Esophagus muscularis mucosa (tissue), 4 donors: ENCODE data around the gene NAP1L5. TPM values are rescaled to one million over a fixed set of nuclear protein-coding genes. Genes with fewer than 3 reads are reported as not detected.

Source experiments
- DNase-seq: peaks from one replicate; pipeline ENCODE4 v3.0.0-alpha.2; 2017; ENCODE audit errors: extremely low spot score
- H3K27ac ChIP-seq, 4 donors: fragments of 200-600 bp; sonication (generic); replicated peaks in 1 of 4; 1 replicate in 3 of 4; 2 replicates in 1 of 4; pipeline ENCODE4 v1.5.1; 2016 to 2019; ENCODE audit warnings: mild to moderate bottlenecking in 1 of 4
- H3K27me3 ChIP-seq, 4 donors: fragments of 200-600 bp; sonication (generic); one replicate each; pipeline versions ENCODE4 v1.5.1 to v1.6.0; 2016 to 2019
- H3K36me3 ChIP-seq, 4 donors: fragments of 200-600 bp; sonication (generic); one replicate each; pipeline ENCODE4 v1.5.1; 2016 to 2019
- H3K4me1 ChIP-seq, 4 donors: fragments of 200-600 bp; sonication (generic); one replicate each; pipeline ENCODE4 v1.5.1; 2016 to 2019
- H3K4me3 ChIP-seq, 4 donors: fragments of 200-600 bp; sonication (generic); 1 replicate in 2 of 4; 2 replicates in 2 of 4; pipeline ENCODE4 v1.5.1; 2016 to 2019; ENCODE audit warnings: mild to moderate bottlenecking in 4 of 4, moderate library complexity in 1 of 4
- H3K9me3 ChIP-seq, 4 donors: fragments of 200-600 bp; sonication (generic); 1 replicate in 3 of 4; 2 replicates in 1 of 4; pipeline ENCODE4 v1.5.1; 2016 to 2019
- CTCF ChIP-seq, 3 experiments: fragments of 200-600 bp in 2 of 3; fragments of 450-650 bp in 1 of 3; sonication (generic) in 2 of 3; IDR thresholded peaks; one replicate each; pipeline ENCODE4 v1.5.1; 2017 to 2019; ENCODE audit warnings: antibody characterized with exemption in 3 of 3, mild to moderate bottlenecking in 2 of 3, moderate library complexity in 1 of 3
- EP300 ChIP-seq: sonication (generic); formaldehyde crosslinking; IDR thresholded peaks from one replicate; pipeline ENCODE4 v1.6.1; 2017; ENCODE audit warnings: antibody characterized with exemption
- POLR2A ChIP-seq: fragments of 450-650 bp; IDR thresholded peaks from one replicate; pipeline ENCODE4 v1.6.1; 2017; ENCODE audit warnings: antibody characterized with exemption, moderate library complexity, mild to moderate bottlenecking, low read depth
- POLR2AphosphoS5 ChIP-seq, 2 donors: sonication (generic); formaldehyde crosslinking; IDR thresholded peaks; one replicate each; pipeline ENCODE4 v1.6.1; 2017; ENCODE audit warnings: antibody characterized with exemption in 2 of 2
- WGBS: methylation state at CpG from one replicate; pipeline ENCODE4 v1.1.5; 2018; 5-methylcytosine and 5-hydroxymethylcytosine counted together
- intact Hi-C: fragments of 100-400 bp; cut with DNase I; formaldehyde crosslinking; loops from one replicate; pipeline ENCODE4 v1.15.1; 2023
- total RNA-seq, 4 donors: library from RNA; depleted of rRNA; stranded (reverse); fragments of >200 nt; gene quantifications; one replicate each; pipeline versions ENCODE4 v1.1.0 to v1.2.1, GENCODE V29; 2016

Gene NAP1L5, protein sequence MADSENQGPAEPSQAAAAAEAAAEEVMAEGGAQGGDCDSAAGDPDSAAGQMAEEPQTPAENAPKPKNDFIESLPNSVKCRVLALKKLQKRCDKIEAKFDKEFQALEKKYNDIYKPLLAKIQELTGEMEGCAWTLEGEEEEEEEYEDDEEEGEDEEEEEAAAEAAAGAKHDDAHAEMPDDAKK
- 10 to 100 TPM in 1 of 4 donors, 1 to 10 TPM in 3; 5.7 to 10.1 (median 7.8) TPM for total RNA-seq

DNA sequence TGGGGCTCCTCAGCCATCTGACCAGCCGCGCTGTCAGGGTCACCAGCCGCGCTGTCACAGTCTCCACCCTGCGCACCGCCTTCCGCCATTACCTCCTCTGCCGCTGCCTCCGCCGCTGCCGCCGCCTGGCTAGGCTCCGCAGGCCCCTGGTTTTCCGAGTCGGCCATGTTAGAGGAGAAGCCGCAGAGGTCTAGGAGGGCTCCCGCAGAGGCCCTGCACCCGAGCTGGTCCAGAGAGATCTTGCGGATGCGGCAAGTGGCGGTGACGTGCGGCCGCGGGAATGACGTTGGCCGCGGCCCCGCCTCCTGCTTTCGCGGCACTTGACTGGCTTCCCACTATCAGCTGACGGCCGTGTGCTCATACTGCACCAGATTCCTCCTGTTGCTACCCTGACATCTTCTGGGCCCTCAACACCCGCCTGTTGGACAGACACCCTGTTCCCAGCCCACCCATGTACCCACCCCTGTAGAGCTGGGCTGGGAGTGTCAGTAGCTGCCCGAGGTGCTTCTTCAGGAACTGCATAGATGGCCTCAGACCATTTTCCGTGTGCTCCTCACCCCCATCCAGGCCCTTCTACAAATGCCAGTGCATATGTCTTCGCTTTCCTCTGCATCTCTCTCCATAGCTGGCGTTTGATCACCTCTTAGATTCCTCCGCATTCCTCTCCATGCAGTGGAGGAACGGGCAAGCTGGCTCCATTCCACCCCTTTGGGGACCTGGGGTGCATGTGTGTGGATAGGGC lies at the start of gene NAP1L5:
TSS of gene NAP1L5 (minus strand) at position 242 of the 742 bp plus-strand sequence. CDS start at position 167, 75 bp downstream.
- no peaks in the 10 kb centered on the region for H3K9me3 ChIP-seq
- peak within 1 kb of the TSS; percentile 75 to 85 (median 82) for H3K27ac ChIP-seq
- intact Hi-C loops = no loop called here
- TF ChIP-seq POLR2AphosphoS5 (IDR thresholded peaks at IDR 0.05) (peak; percentile 82 to 85), EP300 (no peak), CTCF (IDR thresholded peaks at IDR 0.05) (no peak), POLR2A (no peak)
- peak within 1 kb of the TSS; percentile 61 to 68 (median 64) for H3K4me3 ChIP-seq
- no peak for DNase-seq
- H3K27me3 ChIP-seq = no peaks in the 10 kb centered on the region
- WGBS = 86% methylated on average over 24 of the region's 40 CpGs
- peaks cover 0 to 9% (median 5%) of the 10 kb centered on the region in 4 donors for H3K4me1 ChIP-seq
- peaks cover 7 to 26% (median 11%) of the 10 kb centered on the region in 4 donors for H3K36me3 ChIP-seq

GRCh38 chr4:88747351-88747750 lies 49.7 kb upstream of the NAP1L5 start:
- WGBS = 95% methylated on average over 7 of the region's 7 CpGs
- TF ChIP-seq EP300 (no peak), POLR2A (no peak), POLR2AphosphoS5 (IDR thresholded peaks at IDR 0.05) (no peak), CTCF (IDR thresholded peaks at IDR 0.05) (no peak)
- Histone ChIP-seq H3K4me3 (no peak overlapping the region), H3K4me1 (peaks cover 19 to 35% (median 29%) of the 10 kb centered on the region in 4 donors), H3K27ac (no peak overlapping the region), H3K27me3 (no peaks in the 10 kb centered on the region), H3K9me3 (no peaks in the 10 kb centered on the region), H3K36me3 (peaks cover 20 to 62% (median 46%) of the 10 kb centered on the region in 4 donors)
- no peak for DNase-seq
- intact Hi-C loops = no loop called here

DNA sequence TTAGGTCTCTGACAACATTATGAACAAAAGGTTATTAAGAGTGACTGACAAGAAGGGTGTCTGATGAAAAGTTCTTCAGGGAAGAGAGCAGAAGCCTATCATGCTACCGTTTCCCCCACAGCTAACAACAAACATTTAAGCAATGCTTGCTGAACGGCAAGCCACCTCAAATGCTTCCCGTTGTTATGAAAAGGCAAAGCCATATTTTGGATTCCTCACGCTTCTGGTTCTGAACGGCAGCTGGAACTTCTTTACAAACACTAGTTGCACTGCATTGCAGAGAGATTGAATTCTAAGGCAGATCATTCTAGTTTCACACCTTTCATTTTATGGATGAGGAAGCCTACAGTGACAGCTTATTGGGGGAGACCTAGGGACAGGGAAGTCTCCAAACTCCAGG lies 48.6 kb upstream of the NAP1L5 start:
- intact Hi-C loops = no loop called here
- DNase-seq = no peak
- H3K27ac ChIP-seq = peak overlapping the region; percentile 38 to 64 (median 56)
- H3K4me1 ChIP-seq = peaks cover 19 to 35% (median 29%) of the 10 kb centered on the region in 4 donors
- H3K36me3 ChIP-seq = peaks cover 20 to 51% (median 45%) of the 10 kb centered on the region in 4 donors
- WGBS = 60% methylated on average over 5 of the region's 5 CpGs
- no peak overlapping the region for H3K4me3 ChIP-seq
- H3K27me3 ChIP-seq = no peaks in the 10 kb centered on the region
- TF ChIP-seq CTCF (IDR thresholded peaks at IDR 0.05) (no peak), EP300 (no peak), POLR2AphosphoS5 (IDR thresholded peaks at IDR 0.05) (no peak), POLR2A (no peak)
- H3K9me3 ChIP-seq = no peaks in the 10 kb centered on the region

- no peak for DNase-seq
- peaks cover 20 to 47% (median 40%) of the 10 kb centered on the region in 4 donors for H3K36me3 ChIP-seq
- H3K9me3 ChIP-seq = no peaks in the 10 kb centered on the region
- no peaks in the 10 kb centered on the region for H3K27me3 ChIP-seq
- TF ChIP-seq POLR2AphosphoS5 (IDR thresholded peaks at IDR 0.05) (no peak), CTCF (IDR thresholded peaks at IDR 0.05) (no peak), EP300 (no peak), POLR2A (no peak)
- peaks cover 23 to 35% (median 29%) of the 10 kb centered on the region in 4 donors for H3K4me1 ChIP-seq
- no peak overlapping the region for H3K4me3 ChIP-seq
- WGBS = 62% methylated on average over 1 of the region's 1 CpG
- peak overlapping the region; percentile 38 to 64 (median 56) for H3K27ac ChIP-seq
- intact Hi-C loops = no loop called here
Measured at GRCh38 chr4:88745581-88746163, 48.0 kb upstream of the NAP1L5 start.
